ENCODE results near the gene DAZAP1.

The DAZAP1 gene

GRCh38 chr19:1388637-1389026 is 18.8 kb upstream of the DAZAP1 start:
- Histone ChIP-seq H3K4me1 (ENCODE audit: control insufficient read depth in 1 of 2, insufficient read depth in 2 of 2, low read length in 2 of 2) (peaks cover 0 to 34% of the 10 kb centered on the region in 2 donors), H3K27me3 (ENCODE audit: low read depth, low read length) (no peaks in the 10 kb centered on the region), H3K4me3 (ENCODE audit: low read depth in 1 of 2, low read length in 2 of 2) (no peak overlapping the region), H3K9me3 (ENCODE audit: control insufficient read depth in 1 of 2, low read length in 2 of 2) (no peaks in the 10 kb centered on the region), H3K36me3 (ENCODE audit: control insufficient read depth in 1 of 2, insufficient read depth in 2 of 2, low read length in 2 of 2) (peaks cover 19 to 64% of the 10 kb centered on the region in 2 donors), H3K27ac (ENCODE audit: low read length) (no peak overlapping the region)

GRCh38 chr19:1389033-1389940 is 18.1 kb upstream of the DAZAP1 start:
- peaks cover 0 to 31% of the 10 kb centered on the region in 2 donors for H3K4me1 ChIP-seq (ENCODE audit: control insufficient read depth in 1 of 2, insufficient read depth in 2 of 2, low read length in 2 of 2)
- no peak overlapping the region for H3K4me3 ChIP-seq (ENCODE audit: low read depth in 1 of 2, low read length in 2 of 2)
- H3K36me3 ChIP-seq (ENCODE audit: control insufficient read depth in 1 of 2, insufficient read depth in 2 of 2, low read length in 2 of 2), result peaks cover 22 to 70% of the 10 kb centered on the region in 2 donors
- H3K9me3 ChIP-seq (ENCODE audit: control insufficient read depth in 1 of 2, low read length in 2 of 2), result no peaks in the 10 kb centered on the region
- no peak overlapping the region for H3K27ac ChIP-seq (ENCODE audit: low read length)
- H3K27me3 ChIP-seq (ENCODE audit: low read depth, low read length), result no peaks in the 10 kb centered on the region

GRCh38 chr19:1390890-1391423 is 16.4 kb upstream of the DAZAP1 start:
- H3K27me3 ChIP-seq (ENCODE audit: low read depth, low read length), result no peaks in the 10 kb centered on the region
- no peak overlapping the region for H3K27ac ChIP-seq (ENCODE audit: low read length)
- H3K9me3 ChIP-seq (ENCODE audit: control insufficient read depth in 1 of 2, low read length in 2 of 2), result no peaks in the 10 kb centered on the region
- peaks cover 0 to 30% of the 10 kb centered on the region in 2 donors for H3K4me1 ChIP-seq (ENCODE audit: control insufficient read depth in 1 of 2, insufficient read depth in 2 of 2, low read length in 2 of 2)
- peaks cover 22 to 68% of the 10 kb centered on the region in 2 donors for H3K36me3 ChIP-seq (ENCODE audit: control insufficient read depth in 1 of 2, insufficient read depth in 2 of 2, low read length in 2 of 2)
- H3K4me3 ChIP-seq (ENCODE audit: low read depth in 1 of 2, low read length in 2 of 2), result no peak overlapping the region

DNA sequence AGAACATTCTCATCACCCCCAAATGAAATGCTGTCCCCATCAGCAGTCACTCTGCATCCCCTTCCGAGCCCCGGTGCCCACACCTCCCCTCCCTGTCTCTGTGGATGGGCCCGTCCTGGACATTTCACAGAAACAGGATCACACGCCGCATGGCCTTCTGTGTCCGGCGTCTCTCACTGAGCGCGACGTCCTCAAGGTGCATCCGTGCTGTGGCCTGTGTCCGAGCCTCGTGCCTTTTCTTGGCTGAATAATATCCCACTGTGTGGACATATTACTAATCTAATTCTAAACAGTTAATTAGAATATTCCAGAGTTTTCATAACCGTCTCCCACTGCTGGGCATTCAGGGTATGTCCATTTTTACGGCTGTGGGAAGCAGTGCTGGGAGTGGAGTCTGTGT is 15.0 kb upstream of the DAZAP1 start:
- Histone ChIP-seq H3K27ac (ENCODE audit: low read length) (no peak overlapping the region), H3K36me3 (ENCODE audit: control insufficient read depth in 1 of 2, insufficient read depth in 2 of 2, low read length in 2 of 2) (peaks cover 22 to 62% of the 10 kb centered on the region in 2 donors), H3K4me3 (ENCODE audit: low read depth in 1 of 2, low read length in 2 of 2) (no peak overlapping the region), H3K9me3 (ENCODE audit: control insufficient read depth in 1 of 2, low read length in 2 of 2) (no peaks in the 10 kb centered on the region), H3K27me3 (ENCODE audit: low read depth, low read length) (no peaks in the 10 kb centered on the region), H3K4me1 (ENCODE audit: control insufficient read depth in 1 of 2, insufficient read depth in 2 of 2, low read length in 2 of 2) (peaks cover 0 to 26% of the 10 kb centered on the region in 2 donors)

DNA sequence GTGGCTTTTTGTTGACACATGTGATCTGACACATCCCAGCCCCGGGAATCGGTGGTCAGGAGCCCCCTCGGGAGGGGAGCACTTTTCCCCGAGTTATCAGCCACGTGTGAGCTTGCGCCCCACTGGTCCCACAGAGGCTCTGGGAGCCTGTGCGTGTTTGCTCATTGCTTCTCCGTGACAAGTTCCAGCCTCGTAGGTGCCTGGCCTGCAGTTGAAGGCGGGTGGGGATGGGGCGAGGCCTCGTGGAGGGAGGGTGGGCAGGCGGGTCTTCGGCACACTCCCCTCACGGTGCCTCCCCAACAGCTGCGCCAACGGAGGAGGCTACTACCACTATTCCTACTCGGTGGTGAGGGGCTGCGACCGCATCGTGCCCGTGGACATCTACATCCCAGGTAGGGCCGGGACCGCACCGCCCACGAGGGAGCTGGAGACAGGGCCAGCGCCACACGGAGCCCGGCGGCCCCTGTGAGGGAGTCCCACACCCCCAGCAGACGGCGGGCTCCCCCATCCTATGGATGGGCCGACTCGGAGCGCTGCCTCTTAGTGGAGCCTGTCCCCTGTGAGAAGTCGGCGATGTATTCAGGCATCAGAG is 14.4 kb upstream of the DAZAP1 start:
- Histone ChIP-seq H3K36me3 (ENCODE audit: control insufficient read depth in 1 of 2, insufficient read depth in 2 of 2, low read length in 2 of 2) (peaks cover 22 to 59% of the 10 kb centered on the region in 2 donors), H3K27ac (ENCODE audit: low read length) (no peak overlapping the region), H3K9me3 (ENCODE audit: control insufficient read depth in 1 of 2, low read length in 2 of 2) (no peaks in the 10 kb centered on the region), H3K27me3 (ENCODE audit: low read depth, low read length) (no peaks in the 10 kb centered on the region), H3K4me1 (ENCODE audit: control insufficient read depth in 1 of 2, insufficient read depth in 2 of 2, low read length in 2 of 2) (peaks cover 0 to 24% of the 10 kb centered on the region in 2 donors), H3K4me3 (ENCODE audit: low read depth in 1 of 2, low read length in 2 of 2) (no peak overlapping the region)

GRCh38 chr19:1393841-1394240 is 13.5 kb upstream of the DAZAP1 start:
- Histone ChIP-seq H3K4me3 (ENCODE audit: low read depth in 1 of 2, low read length in 2 of 2) (no peak overlapping the region), H3K4me1 (ENCODE audit: control insufficient read depth in 1 of 2, insufficient read depth in 2 of 2, low read length in 2 of 2) (peaks cover 0 to 24% of the 10 kb centered on the region in 2 donors), H3K9me3 (ENCODE audit: control insufficient read depth in 1 of 2, low read length in 2 of 2) (no peaks in the 10 kb centered on the region), H3K27ac (ENCODE audit: low read length) (no peak overlapping the region), H3K27me3 (ENCODE audit: low read depth, low read length) (no peaks in the 10 kb centered on the region), H3K36me3 (ENCODE audit: control insufficient read depth in 1 of 2, insufficient read depth in 2 of 2, low read length in 2 of 2) (peaks cover 21 to 51% of the 10 kb centered on the region in 2 donors)

GRCh38 chr19:1394252-1395193 is 12.9 kb upstream of the DAZAP1 start:
- H3K9me3 ChIP-seq (ENCODE audit: control insufficient read depth in 1 of 2, low read length in 2 of 2), result no peaks in the 10 kb centered on the region
- peaks cover 0 to 24% of the 10 kb centered on the region in 2 donors for H3K4me1 ChIP-seq (ENCODE audit: control insufficient read depth in 1 of 2, insufficient read depth in 2 of 2, low read length in 2 of 2)
- H3K36me3 ChIP-seq (ENCODE audit: control insufficient read depth in 1 of 2, insufficient read depth in 2 of 2, low read length in 2 of 2), result peaks cover 14 to 44% of the 10 kb centered on the region in 2 donors
- no peak overlapping the region for H3K27ac ChIP-seq (ENCODE audit: low read length)
- H3K4me3 ChIP-seq (ENCODE audit: low read depth in 1 of 2, low read length in 2 of 2), result no peak overlapping the region
- H3K27me3 ChIP-seq (ENCODE audit: low read depth, low read length), result no peaks in the 10 kb centered on the region

- Histone ChIP-seq H3K4me3 (ENCODE audit: low read depth in 1 of 2, low read length in 2 of 2) (no peak overlapping the region), H3K4me1 (ENCODE audit: control insufficient read depth in 1 of 2, insufficient read depth in 2 of 2, low read length in 2 of 2) (peaks cover 0 to 26% of the 10 kb centered on the region in 2 donors), H3K27ac (ENCODE audit: low read length) (no peak overlapping the region), H3K36me3 (ENCODE audit: control insufficient read depth in 1 of 2, insufficient read depth in 2 of 2, low read length in 2 of 2) (peaks cover 12 to 35% of the 10 kb centered on the region in 2 donors), H3K27me3 (ENCODE audit: low read depth, low read length) (no peaks in the 10 kb centered on the region), H3K9me3 (ENCODE audit: control insufficient read depth in 1 of 2, low read length in 2 of 2) (no peaks in the 10 kb centered on the region)
Observed at GRCh38 chr19:1395194-1396018, 12.0 kb upstream of the DAZAP1 start.

- Histone ChIP-seq H3K4me1 (ENCODE audit: control insufficient read depth in 1 of 2, insufficient read depth in 2 of 2, low read length in 2 of 2) (peaks cover 0 to 34% of the 10 kb centered on the region in 2 donors), H3K27me3 (ENCODE audit: low read depth, low read length) (no peaks in the 10 kb centered on the region), H3K9me3 (ENCODE audit: control insufficient read depth in 1 of 2, low read length in 2 of 2) (no peaks in the 10 kb centered on the region), H3K4me3 (ENCODE audit: low read depth in 1 of 2, low read length in 2 of 2) (no peak overlapping the region), H3K27ac (ENCODE audit: low read length) (no peak overlapping the region), H3K36me3 (ENCODE audit: control insufficient read depth in 1 of 2, insufficient read depth in 2 of 2, low read length in 2 of 2) (peaks cover 12 to 28% of the 10 kb centered on the region in 2 donors)
Observed at GRCh38 chr19:1396019-1396767, 11.2 kb upstream of the DAZAP1 start.
